Measurements from ENCODE around the gene GHITM. TPM values are rescaled to one million over a fixed set of nuclear protein-coding genes. Genes with fewer than 3 reads are reported as not detected.
"Not testable (repeated sequence)": the region's sequence is repeated elsewhere in the genome, so short reads cannot be mapped to it uniquely, and the experiment has no call there.

The GHITM gene
- total and polyA plus RNA-seq, 7 donors, result 140 to 618 (median 212) TPM

DNA sequence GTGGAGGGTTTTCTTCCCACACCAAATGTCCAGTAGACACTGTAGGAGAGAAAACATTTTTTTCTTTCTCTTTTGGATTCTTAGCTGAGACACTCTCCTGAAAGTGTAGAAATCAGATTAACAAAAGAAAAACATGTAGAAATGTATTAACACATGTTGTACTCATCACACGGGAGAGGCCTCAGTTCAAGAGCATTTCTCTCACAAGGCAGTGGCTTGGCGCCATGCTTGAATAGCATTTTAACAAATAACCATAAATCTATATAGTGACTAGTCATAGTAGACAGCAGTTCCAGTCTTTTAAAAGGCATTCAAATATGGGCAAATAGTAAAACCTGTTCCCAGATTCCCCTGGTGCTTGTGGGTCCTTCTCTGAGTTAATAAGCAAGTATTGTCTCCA is 38.3 kb upstream of the GHITM start:
- no peak for DNase-seq
- peaks cover 0 to 28% (median 11%) of the 10 kb centered on the region in 4 donors for H3K4me1 ChIP-seq
- H3K4me3 ChIP-seq, result no peak overlapping the region
- no peaks in the 10 kb centered on the region for H3K9me3 ChIP-seq
- 67 to 73% methylated on average over 2 of the region's 2 CpGs for WGBS, 2 donors
- intact Hi-C loops (cut with DNase I), result no loop called here
- H3K27ac ChIP-seq, result no peak overlapping the region
- no peaks in the 10 kb centered on the region for H3K36me3 ChIP-seq
- TF ChIP-seq POLR2A (IDR thresholded peaks at IDR 0.05), result no peak
- TF ChIP-seq POLR2AphosphoS5 (IDR thresholded peaks at IDR 0.05), result no peak
- no peak for TF ChIP-seq EP300 (IDR thresholded peaks at IDR 0.05)
- no peak for TF ChIP-seq CTCF (IDR thresholded peaks at IDR 0.05)
- no peaks in the 10 kb centered on the region for H3K27me3 ChIP-seq

DNA sequence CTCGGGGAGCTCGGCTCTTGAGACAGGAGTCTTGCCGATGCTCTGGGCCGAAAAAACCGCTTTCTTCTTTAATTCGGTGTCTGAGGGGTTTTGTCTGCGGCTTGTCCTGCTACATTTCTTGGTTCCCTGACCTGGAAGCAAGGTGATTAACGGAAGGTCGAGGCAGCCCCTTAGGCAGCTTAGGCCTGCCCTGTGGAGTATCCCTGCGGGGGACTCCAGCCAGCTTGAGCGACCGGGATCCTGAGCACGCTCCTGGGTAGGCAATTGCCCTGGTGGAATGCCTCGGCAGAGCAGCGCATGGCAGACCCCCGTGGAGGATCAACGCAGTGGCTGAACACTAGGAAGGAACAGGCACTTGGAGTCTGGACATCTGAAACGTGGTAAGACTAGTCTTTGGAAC is 30.5 kb upstream of the GHITM start:
- H3K27me3 ChIP-seq, result no peaks in the 10 kb centered on the region
- TF ChIP-seq CTCF (IDR thresholded peaks at IDR 0.05) (no peak), EP300 (IDR thresholded peaks at IDR 0.05) (no peak), POLR2A (IDR thresholded peaks at IDR 0.05) (no peak), POLR2AphosphoS5 (IDR thresholded peaks at IDR 0.05) (no peak)
- H3K4me3 ChIP-seq, result no peak overlapping the region
- H3K27ac ChIP-seq, result no peak overlapping the region
- no peaks in the 10 kb centered on the region for H3K36me3 ChIP-seq
- no peaks in the 10 kb centered on the region for H3K4me1 ChIP-seq
- intact Hi-C loops (cut with DNase I), result no loop called here
- 89 to 93% methylated on average over 18 of the region's 18 CpGs for WGBS, 2 donors
- DNase-seq, result no peak
- no peaks in the 10 kb centered on the region for H3K9me3 ChIP-seq

DNA sequence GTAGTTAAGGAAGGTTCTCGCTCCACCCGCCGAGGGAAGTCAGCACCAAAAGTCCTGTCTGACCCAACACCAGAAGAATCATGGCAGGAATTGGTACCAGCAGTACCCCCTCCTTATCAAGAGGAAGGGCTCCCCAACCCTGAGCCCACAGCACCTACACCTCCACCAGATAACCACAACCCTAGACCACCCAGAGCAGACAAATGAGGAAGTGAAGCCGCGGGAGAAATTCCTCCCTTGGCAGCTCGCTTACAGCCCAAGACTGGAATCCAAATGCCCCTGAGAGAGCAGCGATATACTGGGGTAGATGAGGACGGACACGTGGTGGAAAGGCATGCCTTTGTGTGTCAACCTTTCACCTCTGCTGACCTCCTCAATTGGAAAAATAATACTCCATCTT is 29.5 kb upstream of the GHITM start:
- H3K36me3 ChIP-seq; H3K27ac ChIP-seq; H3K9me3 ChIP-seq; H3K4me1 ChIP-seq; DNase-seq; intact Hi-C loops (cut with DNase I); H3K4me3 ChIP-seq; H3K27me3 ChIP-seq: not testable (repeated sequence)
- WGBS, 2 donors, result 74 to 87% methylated on average over 9 of the region's 9 CpGs

- H3K9me3 ChIP-seq; H3K36me3 ChIP-seq; H3K4me1 ChIP-seq; H3K4me3 ChIP-seq; DNase-seq; H3K27ac ChIP-seq; H3K27me3 ChIP-seq; intact Hi-C loops (cut with DNase I): not testable (repeated sequence)
- 54 to 90% methylated on average over 1 of the region's 1 CpG for WGBS, 2 donors
These were observed 25.8 kb upstream of the GHITM start for GRCh38 chr10:84113468-84113867.

DNA sequence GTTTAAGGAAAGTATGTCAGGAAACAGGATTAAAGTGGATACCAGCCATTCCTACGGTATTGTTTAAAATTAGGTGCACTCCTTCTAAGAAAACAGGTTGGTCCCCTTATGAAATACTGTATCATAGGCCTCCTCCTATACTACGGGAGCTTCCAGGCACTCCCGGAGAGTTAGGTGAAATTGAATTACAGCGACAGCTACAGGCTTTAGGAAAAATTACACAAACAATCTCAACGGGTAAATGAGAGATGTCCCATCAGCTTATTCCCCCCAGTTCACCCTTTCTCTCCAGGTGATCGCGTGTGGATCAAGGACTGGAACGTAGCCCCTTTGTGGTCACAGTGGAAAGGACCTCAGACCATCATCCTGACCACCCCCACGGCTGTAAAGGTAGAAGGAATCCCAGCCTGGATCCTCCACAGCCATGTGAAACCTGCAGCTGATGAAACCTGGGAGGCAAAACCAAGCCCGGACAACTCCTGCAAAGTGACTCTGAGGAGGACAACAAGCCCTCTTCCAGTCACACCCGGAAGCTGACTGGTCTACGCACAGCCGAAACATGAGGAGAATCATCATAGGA is 25.1 kb upstream of the GHITM start:
- no peak overlapping the region for H3K27ac ChIP-seq
- DNase-seq, result no peak
- no peaks in the 10 kb centered on the region for H3K27me3 ChIP-seq
- peaks cover 0 to 3% (median 0%) of the 10 kb centered on the region in 4 donors for H3K9me3 ChIP-seq
- H3K4me3 ChIP-seq, result no peak overlapping the region
- WGBS, 2 donors, result 45 to 50% methylated on average over 13 of the region's 13 CpGs
- no peaks in the 10 kb centered on the region for H3K36me3 ChIP-seq
- no peak for TF ChIP-seq EP300 (IDR thresholded peaks at IDR 0.05)
- no peak for TF ChIP-seq CTCF (IDR thresholded peaks at IDR 0.05)
- no peak for TF ChIP-seq POLR2AphosphoS5 (IDR thresholded peaks at IDR 0.05)
- no peak for TF ChIP-seq POLR2A (IDR thresholded peaks at IDR 0.05)
- H3K4me1 ChIP-seq, result no peaks in the 10 kb centered on the region
- intact Hi-C loops (cut with DNase I), result no loop called here

- H3K4me3 ChIP-seq; H3K36me3 ChIP-seq; H3K27ac ChIP-seq; intact Hi-C loops (cut with DNase I); DNase-seq; H3K4me1 ChIP-seq; H3K27me3 ChIP-seq; H3K9me3 ChIP-seq: not testable (repeated sequence)
- WGBS, 2 donors, result 62 to 90% methylated on average over 2 of the region's 2 CpGs
These were observed 22.1 kb upstream of the GHITM start for GRCh38 chr10:84117204-84117603.
